Natural killer cell (primary cell): ENCODE measurements around the gene MICAL2. TPM values are rescaled to one million over a fixed set of nuclear protein-coding genes. Genes with fewer than 3 reads are reported as not detected.

Source experiments
- ATAC-seq, 3 donors: fragments of 150-1000 bp in 2 of 3; fragments of 200-7000 bp in 1 of 3; cut with Tn5 transposase; 1 replicate in 1 of 3; 2 replicates in 2 of 3; pipeline ENCODE4 v1.10.0; 2021; ENCODE audit warnings: mild to moderate bottlenecking in 2 of 3, moderate library complexity in 2 of 3
- DNase-seq, 2 donors: peaks; one replicate each; pipeline versions ENCODE4 v3.0.0 to v3.0.0-alpha.2; 2013 to 2021; ENCODE audit warnings: mixed read lengths in 1 of 2
- H3K27ac ChIP-seq: one replicate; pipeline ENCODE4 v1.5.1; 2013; ENCODE audit warnings: mild to moderate bottlenecking, low read length
- H3K27me3 ChIP-seq: one replicate; pipeline ENCODE4 v1.6.1; 2013; ENCODE audit warnings: low read length; ENCODE audit not compliant: control insufficient read depth, insufficient read depth
- H3K36me3 ChIP-seq: one replicate; pipeline ENCODE4 v1.6.1; 2013; ENCODE audit warnings: low read length; ENCODE audit not compliant: control insufficient read depth, insufficient read depth
- H3K4me1 ChIP-seq: one replicate; pipeline ENCODE4 v1.6.1; 2013; ENCODE audit warnings: low read length; ENCODE audit not compliant: control insufficient read depth, insufficient read depth
- H3K4me3 ChIP-seq: one replicate; pipeline ENCODE4 v1.5.1; 2013; ENCODE audit warnings: low read length
- H3K9me3 ChIP-seq: one replicate; pipeline ENCODE4 v1.6.1; 2013; ENCODE audit warnings: low read length; ENCODE audit not compliant: control insufficient read depth, insufficient read depth
- H3K27ac Mint-ChIP-seq, 2 donors: one replicate each; pipeline ENCODE4 v1.8.0; 2022; ENCODE audit warnings: mild to moderate bottlenecking in 2 of 2, mixed read lengths in 2 of 2, moderate library complexity in 1 of 2
- H3K27me3 Mint-ChIP-seq, 2 donors: one replicate each; pipeline ENCODE4 v1.8.0; 2022; ENCODE audit warnings: low read depth in 2 of 2, mixed read lengths in 2 of 2
- H3K36me3 Mint-ChIP-seq: one replicate; pipeline ENCODE4 v1.8.0; 2022; ENCODE audit warnings: mixed read lengths
- H3K4me1 Mint-ChIP-seq, 2 donors: one replicate each; pipeline ENCODE4 v1.8.0; 2022; ENCODE audit warnings: mixed read lengths in 2 of 2
- H3K4me3 Mint-ChIP-seq: one replicate; pipeline ENCODE4 v1.8.0; 2022; ENCODE audit warnings: mild to moderate bottlenecking, moderate library complexity, mixed read lengths
- H3K9me3 Mint-ChIP-seq, 2 donors: one replicate each; pipeline ENCODE4 v1.8.0; 2022; ENCODE audit warnings: mixed read lengths in 2 of 2
- CTCF ChIP-seq: fragments of 200-600 bp; IDR thresholded peaks from one replicate; pipeline ENCODE4 v1.8.0; 2022; ENCODE audit warnings: antibody characterized with exemption
- WGBS: methylation state at CpG from one replicate; pipeline ENCODE4 v1.1.7; 2013; ENCODE audit warnings: missing lambda C conversion rate; ENCODE audit not compliant: insufficient coverage; 5-methylcytosine and 5-hydroxymethylcytosine counted together
- intact Hi-C: fragments of 100-400 bp; cut with micrococcal nuclease; formaldehyde crosslinking; loops from one replicate; pipeline ENCODE4 v1.14.2; 2022
- total RNA-seq, 4 donors: library from RNA; stranded (reverse); fragments of 120-200 nt in 1 of 4; gene quantifications; one replicate each; pipeline versions ENCODE4 v1.2.3 to v1.2.4, GENCODE V29; 2013 to 2022

Gene MICAL2
- total RNA-seq, 3 donors from 2014 or later (not counting 1 experiment from before 2014, with no cell fraction given): 54.6 to 68.6 (median 57.4) TPM

- intact Hi-C loops: no loop called here
Observed at GRCh38 chr11:12288931-12289666, 178.7 kb downstream of the MICAL2 start.

GRCh38 chr11:12289667-12290476, 179.5 kb downstream of the MICAL2 start:
- intact Hi-C loops: no loop called here
- ATAC-seq: no peak

More at GRCh38 chr11:12288931-12289666, 178.7 kb downstream of the MICAL2 start:
- no peaks in the 10 kb centered on the region for H3K27me3 Mint-ChIP-seq
- Histone ChIP-seq H3K4me3 (no peak overlapping the region), H3K4me1 (peaks cover 9% of the 10 kb centered on the region), H3K27ac (no peak overlapping the region), H3K9me3 (no peaks in the 10 kb centered on the region), H3K36me3 (no peaks in the 10 kb centered on the region), H3K27me3 (no peaks in the 10 kb centered on the region)
- no peaks in the 10 kb centered on the region for H3K36me3 Mint-ChIP-seq
- DNase-seq (no peak), ATAC-seq (no peak)
- H3K4me3 Mint-ChIP-seq: no peak overlapping the region
- no peak for TF ChIP-seq CTCF
- H3K9me3 Mint-ChIP-seq: no peaks in the 10 kb centered on the region
- H3K27ac Mint-ChIP-seq: no peak overlapping the region
- H3K4me1 Mint-ChIP-seq: peaks cover 7 to 8% of the 10 kb centered on the region in 2 donors
- WGBS: 96% methylated on average over 14 of the region's 14 CpGs

DNA sequence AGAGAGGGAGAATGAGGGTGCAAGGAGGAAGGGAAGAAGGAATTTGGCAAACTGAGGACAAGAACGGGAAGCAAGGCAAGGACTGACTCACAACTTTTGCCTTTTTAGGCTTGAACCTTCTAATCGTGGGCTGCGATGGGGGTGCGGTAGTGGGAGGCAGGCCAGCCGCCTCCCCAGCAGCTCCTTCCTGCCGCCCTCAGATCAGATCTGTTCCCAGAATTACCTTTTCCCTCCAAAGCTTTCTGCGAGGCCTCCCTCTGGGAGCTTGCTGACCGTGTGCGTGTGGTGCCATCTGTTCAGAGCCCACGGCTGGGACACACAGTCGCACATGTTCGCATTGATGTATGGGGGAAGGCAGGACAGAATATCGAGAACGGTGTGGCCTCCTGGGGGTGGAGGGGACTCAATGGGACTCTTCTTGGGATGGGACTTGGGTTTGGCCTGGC, 180.1 kb downstream of the MICAL2 start:
- Histone ChIP-seq H3K27me3 (no peaks in the 10 kb centered on the region), H3K36me3 (no peaks in the 10 kb centered on the region), H3K9me3 (no peaks in the 10 kb centered on the region), H3K27ac (no peak overlapping the region), H3K4me3 (no peak overlapping the region), H3K4me1 (peaks cover 9% of the 10 kb centered on the region)
- Mint-ChIP-seq H3K4me3 (no peak overlapping the region), H3K9me3 (no peaks in the 10 kb centered on the region), H3K4me1 (peaks cover 7 to 8% of the 10 kb centered on the region in 2 donors), H3K27ac (no peak overlapping the region), H3K27me3 (no peaks in the 10 kb centered on the region), H3K36me3 (no peaks in the 10 kb centered on the region)
- ATAC-seq (no peak), DNase-seq (no peak)
- intact Hi-C loops: no loop called here
- no peak for TF ChIP-seq CTCF
- 79% methylated on average over 14 of the region's 14 CpGs for WGBS

More at GRCh38 chr11:12289667-12290476, 179.5 kb downstream of the MICAL2 start:
- H3K27ac Mint-ChIP-seq: no peak overlapping the region
- H3K27me3 Mint-ChIP-seq: no peaks in the 10 kb centered on the region
- Histone ChIP-seq H3K4me1 (peaks cover 9% of the 10 kb centered on the region), H3K4me3 (no peak overlapping the region), H3K27ac (no peak overlapping the region), H3K36me3 (no peaks in the 10 kb centered on the region), H3K9me3 (no peaks in the 10 kb centered on the region), H3K27me3 (no peaks in the 10 kb centered on the region)
- H3K4me1 Mint-ChIP-seq: peaks cover 7 to 8% of the 10 kb centered on the region in 2 donors
- DNase-seq: no peak
- H3K4me3 Mint-ChIP-seq: no peak overlapping the region
- no peaks in the 10 kb centered on the region for H3K36me3 Mint-ChIP-seq
- TF ChIP-seq CTCF: no peak
- no peaks in the 10 kb centered on the region for H3K9me3 Mint-ChIP-seq
- 80% methylated on average over 7 of the region's 7 CpGs for WGBS
